ENCODE data around the gene MOSPD3. TPM values are rescaled to one million over a fixed set of nuclear protein-coding genes. Genes with fewer than 3 reads are reported as not detected.
A peak's percentile ranks its signal among the peaks of the same experiment; 100 is the strongest.

The MOSPD3 gene
- total RNA-seq, 1 donor from 2014 or later = 14.7 TPM

GRCh38 chr7:100582650-100583049 is 29.7 kb upstream of the MOSPD3 start:
- H3K27me3 ChIP-seq = no peaks in the 10 kb centered on the region
- peak overlapping the region; percentile 98 for H3K4me3 ChIP-seq
- no peak for TF ChIP-seq CTCF (IDR thresholded peaks at IDR 0.05)
- H3K4me1 ChIP-seq = peaks cover 41% of the 10 kb centered on the region
- ATAC-seq (no peak), DNase-seq (no peak)
- intact Hi-C loops (cut with DNase I) = no loop called here
- no peaks in the 10 kb centered on the region for H3K9me3 ChIP-seq
- H3K27ac ChIP-seq = peak overlapping the region; percentile 99
- peaks cover 52% of the 10 kb centered on the region for H3K36me3 ChIP-seq

DNA sequence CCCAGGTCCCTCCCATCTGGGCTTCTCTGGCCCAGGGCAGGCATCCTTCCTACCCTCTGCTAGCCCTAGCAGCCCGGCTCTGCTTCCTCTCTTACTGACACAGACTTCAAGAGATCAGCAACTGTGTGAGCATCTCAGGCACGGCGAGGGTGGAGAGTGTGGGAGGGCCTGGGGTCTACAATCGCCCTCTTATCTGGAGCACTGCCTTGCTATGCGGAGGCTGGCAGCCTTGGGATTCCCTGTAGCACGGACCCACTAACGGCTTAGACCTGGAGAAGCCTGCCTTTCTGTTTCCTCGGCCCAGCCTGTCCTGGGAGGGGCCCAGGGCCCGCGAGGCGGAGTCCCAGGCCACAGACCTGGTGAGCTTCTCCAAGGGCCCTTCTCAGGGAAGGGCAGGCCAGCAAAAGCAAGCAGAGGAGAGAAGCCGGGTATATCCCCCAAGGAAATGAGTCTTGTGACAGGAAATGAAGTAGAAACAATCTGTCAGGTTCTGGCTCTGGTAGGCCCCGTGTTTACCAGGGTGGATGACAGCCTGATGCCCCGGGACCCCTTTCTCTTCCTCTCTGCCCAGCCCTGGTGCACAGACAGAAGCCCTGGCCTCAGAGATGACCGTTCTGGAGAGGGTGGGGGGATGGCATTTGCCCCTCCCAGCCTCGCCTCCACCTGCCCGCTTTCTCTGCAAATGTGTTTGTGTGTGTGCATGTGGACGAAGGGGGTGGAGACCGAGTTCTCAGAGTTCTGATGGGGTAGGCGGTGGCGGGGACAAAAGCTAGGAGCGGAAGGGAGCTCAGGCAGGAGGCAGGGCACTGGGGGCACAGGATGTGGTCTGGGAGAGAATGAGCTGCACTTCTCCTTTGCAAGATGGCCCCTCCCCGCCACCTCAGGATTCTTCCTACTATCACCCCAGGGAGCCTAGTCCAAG is 28.9 kb upstream of the MOSPD3 start:
- H3K27me3 ChIP-seq = no peaks in the 10 kb centered on the region
- TF ChIP-seq CTCF (IDR thresholded peaks at IDR 0.05) = no peak
- H3K36me3 ChIP-seq = peaks cover 44% of the 10 kb centered on the region
- peak overlapping the region; percentile 99 for H3K27ac ChIP-seq
- H3K9me3 ChIP-seq = no peaks in the 10 kb centered on the region
- ATAC-seq (peak; percentile 10), DNase-seq (peak; percentile 88)
- peak overlapping the region; percentile 98 for H3K4me3 ChIP-seq
- H3K4me1 ChIP-seq = peaks cover 41% of the 10 kb centered on the region
- intact Hi-C loops (cut with DNase I) = no loop called here

DNA sequence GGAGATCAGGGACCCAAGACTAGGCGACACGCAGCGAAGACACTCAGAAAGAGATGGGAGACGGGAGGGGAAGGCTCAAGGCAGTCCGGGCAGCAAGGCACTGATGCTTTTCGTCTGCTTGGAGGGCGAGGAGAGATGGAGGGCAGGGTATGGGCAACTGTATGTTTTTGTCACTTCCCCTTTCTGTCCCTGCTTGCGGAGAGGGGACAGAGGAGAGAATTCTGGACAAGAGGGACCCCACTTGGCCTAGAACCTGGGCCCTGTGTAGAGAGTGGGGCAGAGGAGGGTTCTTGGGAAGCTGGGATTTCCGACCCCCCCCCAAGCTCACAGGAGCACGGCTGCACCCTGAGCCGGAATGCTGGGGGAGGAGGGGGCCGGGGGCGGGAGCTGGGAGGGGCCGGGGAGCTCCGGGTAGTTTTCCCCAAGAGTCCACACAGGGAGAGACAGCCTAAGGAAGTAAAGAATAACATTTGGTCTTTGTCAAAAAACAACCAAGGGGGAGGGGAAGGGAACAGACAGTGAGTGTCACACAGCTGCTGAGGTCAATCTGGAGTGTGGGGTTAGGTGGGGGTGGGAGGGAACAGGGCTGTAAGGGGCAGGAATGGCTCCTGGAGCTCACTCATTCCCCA is 28.2 kb upstream of the MOSPD3 start:
- H3K27me3 ChIP-seq = no peaks in the 10 kb centered on the region
- peak overlapping the region; percentile 99 for H3K27ac ChIP-seq
- DNase-seq = no peak
- peak overlapping the region; percentile 98 for H3K4me3 ChIP-seq
- intact Hi-C loops (cut with DNase I) = no loop called here
- H3K4me1 ChIP-seq = peaks cover 41% of the 10 kb centered on the region
- ATAC-seq = no peak
- peaks cover 37% of the 10 kb centered on the region for H3K36me3 ChIP-seq
- no peaks in the 10 kb centered on the region for H3K9me3 ChIP-seq
- no peak for TF ChIP-seq CTCF (IDR thresholded peaks at IDR 0.05)

DNA sequence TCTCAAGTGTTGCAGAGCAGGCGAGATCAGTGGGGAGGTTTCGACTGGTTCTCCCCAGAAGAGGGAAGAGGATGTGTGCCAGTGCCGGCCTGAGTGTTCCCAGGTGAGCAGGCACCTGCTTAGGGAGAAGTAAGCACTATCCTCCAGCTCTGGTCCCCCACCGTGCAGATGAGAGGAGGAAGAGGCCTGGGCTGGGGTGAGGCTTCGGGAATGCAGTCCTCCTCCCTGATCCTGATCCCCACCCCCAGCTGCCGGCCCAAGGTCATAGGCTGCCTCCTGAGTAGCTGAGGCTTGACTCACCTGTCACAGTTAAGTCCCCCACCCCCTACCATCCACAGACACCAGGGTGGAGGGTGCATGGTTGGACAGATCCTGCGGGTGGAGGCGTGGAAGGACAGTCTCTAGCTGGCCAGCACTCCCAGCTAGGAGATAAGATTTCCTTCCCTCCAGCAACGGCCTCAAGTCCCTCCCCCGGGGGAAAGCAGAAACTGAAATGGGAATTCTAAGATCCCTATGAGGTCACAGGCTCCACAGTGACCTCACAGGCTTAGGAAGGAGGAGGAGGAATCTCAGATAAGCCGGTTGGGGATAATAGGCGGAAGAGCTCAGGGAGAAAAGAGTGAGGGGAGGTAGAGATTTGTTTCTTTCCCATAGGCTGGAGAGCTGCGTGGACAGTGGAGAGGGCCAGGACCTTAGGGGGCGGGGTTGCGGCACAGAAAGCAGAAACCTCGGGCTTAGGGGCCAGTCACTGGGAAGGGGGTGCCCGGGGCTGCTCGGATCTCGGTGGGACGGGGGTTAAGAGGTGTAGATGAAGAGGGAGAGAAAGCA is 27.4 kb upstream of the MOSPD3 start:
- Histone ChIP-seq H3K4me1 (peaks cover 41% of the 10 kb centered on the region), H3K27me3 (no peaks in the 10 kb centered on the region), H3K36me3 (peaks cover 31% of the 10 kb centered on the region), H3K27ac (peak overlapping the region; percentile 99), H3K4me3 (peak overlapping the region; percentile 98), H3K9me3 (no peaks in the 10 kb centered on the region)
- intact Hi-C loops (cut with DNase I) = no loop called here
- DNase-seq = peak; percentile 77
- no peak for TF ChIP-seq CTCF (IDR thresholded peaks at IDR 0.05)
- ATAC-seq = no peak

- ATAC-seq (peak; percentile 35), DNase-seq (peak; percentile 88)
- H3K27ac ChIP-seq = peak within 1 kb of the TSS; percentile 99
- peaks cover 41% of the 10 kb centered on the region for H3K4me1 ChIP-seq
- H3K27me3 ChIP-seq = no peaks in the 10 kb centered on the region
- no peaks in the 10 kb centered on the region for H3K9me3 ChIP-seq
- intact Hi-C loops (cut with DNase I) = no loop called here
- peaks cover 25% of the 10 kb centered on the region for H3K36me3 ChIP-seq
- TF ChIP-seq CTCF (IDR thresholded peaks at IDR 0.05) = no peak
- peak within 1 kb of the TSS; percentile 98 for H3K4me3 ChIP-seq
Observed at GRCh38 chr7:100585511-100586265, 26.7 kb upstream of the MOSPD3 start, which contains the start of gene LRCH4. Gene LRCH4 (minus strand): TSS chr7:100586129. CDS start chr7:100586100, 29 bp downstream.
